ENCODE measurements around the gene IL22RA1. TPM values are rescaled to one million over a fixed set of nuclear protein-coding genes. Genes with fewer than 3 reads are reported as not detected.

The IL22RA1 gene
- total and polyA plus RNA-seq, 9 donors: 0.07 to 1.5 (median 0.38) TPM; not detected in 1

- 76 to 83% (median 78%) methylated on average over 14 of the region's 14 CpGs for WGBS, 3 donors
- intact Hi-C loops (cut with DNase I): no loop called here
- H3K27me3 ChIP-seq: no peaks in the 10 kb centered on the region
- H3K27ac ChIP-seq: no peak overlapping the region
- no peaks in the 10 kb centered on the region for H3K9me3 ChIP-seq
- H3K36me3 ChIP-seq: no peaks in the 10 kb centered on the region
- no peaks in the 10 kb centered on the region for H3K4me1 ChIP-seq (ENCODE audit: insufficient read depth)
- no peak overlapping the region for H3K4me3 ChIP-seq
- TF ChIP-seq POLR2A (IDR thresholded peaks at IDR 0.05) (no peak), EP300 (IDR thresholded peaks at IDR 0.05) (no peak)
- TF ChIP-seq, protein P1, sequence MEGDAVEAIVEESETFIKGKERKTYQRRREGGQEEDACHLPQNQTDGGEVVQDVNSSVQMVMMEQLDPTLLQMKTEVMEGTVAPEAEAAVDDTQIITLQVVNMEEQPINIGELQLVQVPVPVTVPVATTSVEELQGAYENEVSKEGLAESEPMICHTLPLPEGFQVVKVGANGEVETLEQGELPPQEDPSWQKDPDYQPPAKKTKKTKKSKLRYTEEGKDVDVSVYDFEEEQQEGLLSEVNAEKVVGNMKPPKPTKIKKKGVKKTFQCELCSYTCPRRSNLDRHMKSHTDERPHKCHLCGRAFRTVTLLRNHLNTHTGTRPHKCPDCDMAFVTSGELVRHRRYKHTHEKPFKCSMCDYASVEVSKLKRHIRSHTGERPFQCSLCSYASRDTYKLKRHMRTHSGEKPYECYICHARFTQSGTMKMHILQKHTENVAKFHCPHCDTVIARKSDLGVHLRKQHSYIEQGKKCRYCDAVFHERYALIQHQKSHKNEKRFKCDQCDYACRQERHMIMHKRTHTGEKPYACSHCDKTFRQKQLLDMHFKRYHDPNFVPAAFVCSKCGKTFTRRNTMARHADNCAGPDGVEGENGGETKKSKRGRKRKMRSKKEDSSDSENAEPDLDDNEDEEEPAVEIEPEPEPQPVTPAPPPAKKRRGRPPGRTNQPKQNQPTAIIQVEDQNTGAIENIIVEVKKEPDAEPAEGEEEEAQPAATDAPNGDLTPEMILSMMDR (IDR thresholded peaks at IDR 0.05): no peak
- no peak for DNase-seq
Measured at GRCh38 chr1:24089743-24090555, 53.0 kb downstream of the IL22RA1 start.

DNA sequence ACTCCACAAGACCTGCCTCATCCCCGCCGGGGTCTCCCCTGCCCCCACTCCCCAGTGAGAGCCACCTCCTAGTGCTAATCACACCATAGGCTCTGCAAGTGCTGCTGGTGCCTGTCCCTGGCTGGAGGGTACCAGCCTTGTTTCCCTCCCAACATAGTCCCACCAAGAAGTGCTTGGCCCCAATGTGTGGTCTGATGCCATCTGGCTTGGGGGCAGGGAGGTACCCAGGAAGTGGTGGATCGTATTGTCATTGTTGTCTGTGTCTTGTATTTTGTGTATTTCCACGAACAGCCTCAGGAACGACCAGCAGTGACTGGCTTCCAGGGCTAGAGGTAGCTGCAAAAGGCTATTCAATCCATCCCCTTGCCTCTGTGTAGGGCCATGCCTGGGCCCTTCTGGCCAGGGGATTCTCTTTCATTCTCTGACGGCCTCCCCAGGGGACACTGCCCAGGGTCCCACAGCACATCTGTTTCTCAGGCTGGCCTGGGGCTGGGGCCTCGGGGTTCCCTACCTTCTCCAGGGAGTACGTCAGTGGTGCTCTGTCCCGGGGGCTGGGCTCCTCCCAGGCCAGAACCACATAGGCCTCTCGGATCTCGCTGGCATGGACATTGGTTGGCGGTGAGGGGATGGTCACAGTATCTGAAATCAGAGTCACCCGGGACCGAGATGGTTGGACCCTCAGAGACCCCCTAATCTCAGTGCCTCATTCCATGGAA lies 53.8 kb downstream of the IL22RA1 start:
- intact Hi-C loops (cut with DNase I): no loop called here
- H3K4me3 ChIP-seq: no peak overlapping the region
- no peaks in the 10 kb centered on the region for H3K4me1 ChIP-seq (ENCODE audit: insufficient read depth)
- no peaks in the 10 kb centered on the region for H3K36me3 ChIP-seq
- no peaks in the 10 kb centered on the region for H3K27me3 ChIP-seq
- 78 to 83% (median 80%) methylated on average over 13 to 14 of the region's 14 CpGs for WGBS, 3 donors
- no peak for TF ChIP-seq POLR2A (IDR thresholded peaks at IDR 0.05)
- TF ChIP-seq EP300 (IDR thresholded peaks at IDR 0.05): no peak
- TF ChIP-seq, protein P1 (IDR thresholded peaks at IDR 0.05): no peak
- DNase-seq: no peak
- no peak overlapping the region for H3K27ac ChIP-seq
- H3K9me3 ChIP-seq: no peaks in the 10 kb centered on the region

DNA sequence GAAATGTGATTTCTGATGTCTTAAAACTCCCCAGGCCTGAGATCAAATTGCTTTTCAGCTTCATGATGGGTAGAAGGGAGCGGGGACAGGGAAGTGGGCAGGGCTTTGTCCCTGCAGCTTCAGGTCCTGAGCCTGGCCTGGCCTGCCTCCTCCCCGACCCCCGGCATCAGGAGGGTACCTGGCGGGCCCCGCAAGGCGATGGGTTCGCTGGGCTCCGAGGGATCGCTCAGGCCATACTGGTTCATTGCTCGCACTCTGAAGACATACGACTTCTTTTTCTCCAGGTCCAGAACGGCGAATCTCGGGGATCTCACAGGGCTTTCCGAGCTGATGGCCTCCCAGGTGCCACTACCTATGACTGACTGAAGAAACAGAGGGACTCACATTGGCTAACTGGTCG lies 56.5 kb downstream of the IL22RA1 start:
- WGBS, 3 donors: 90 to 96% (median 93%) methylated on average over 16 of the region's 16 CpGs

GRCh38 chr1:24085546-24085945 lies 57.4 kb downstream of the IL22RA1 start:
- DNase-seq: no peak
- 74 to 97% (median 75%) methylated on average over 3 of the region's 3 CpGs for WGBS, 3 donors
- no peak overlapping the region for H3K27ac ChIP-seq
- H3K9me3 ChIP-seq: no peaks in the 10 kb centered on the region
- H3K27me3 ChIP-seq: no peaks in the 10 kb centered on the region
- intact Hi-C loops (cut with DNase I): no loop called here
- no peaks in the 10 kb centered on the region for H3K4me1 ChIP-seq (ENCODE audit: insufficient read depth)
- TF ChIP-seq EP300 (IDR thresholded peaks at IDR 0.05) (no peak), POLR2A (IDR thresholded peaks at IDR 0.05) (no peak)
- TF ChIP-seq, protein P1 (IDR thresholded peaks at IDR 0.05): no peak
- no peaks in the 10 kb centered on the region for H3K36me3 ChIP-seq
- H3K4me3 ChIP-seq: no peak overlapping the region

More for the DNA sequence above, 56.5 kb downstream of the IL22RA1 start:
- no peaks in the 10 kb centered on the region for H3K9me3 ChIP-seq
- no peak for DNase-seq
- H3K27me3 ChIP-seq: no peaks in the 10 kb centered on the region
- no peaks in the 10 kb centered on the region for H3K36me3 ChIP-seq
- TF ChIP-seq, protein P1 (IDR thresholded peaks at IDR 0.05): no peak
- TF ChIP-seq EP300 (IDR thresholded peaks at IDR 0.05): no peak
- TF ChIP-seq POLR2A (IDR thresholded peaks at IDR 0.05): no peak
- intact Hi-C loops (cut with DNase I): no loop called here
- H3K4me1 ChIP-seq (ENCODE audit: insufficient read depth): no peaks in the 10 kb centered on the region
- no peak overlapping the region for H3K27ac ChIP-seq
- no peak overlapping the region for H3K4me3 ChIP-seq
